Stimulated activated CD4-positive, alpha-beta T cell treated with anti-CD3 and anti-CD28 coated beads, Interleukin-1b, Interleukin-23, amount 100 ng/mL, for 1 hour (primary cell): ENCODE results near the gene MIGA1.

Source experiments
- DNase-seq, 2 donors: peaks; one replicate each; pipeline ENCODE4 v3.0.0-alpha.2; 2020; ENCODE audit warnings: low read depth in 2 of 2

The MIGA1 gene

GRCh38 chr1:77845951-77846350 is 66.5 kb downstream of the MIGA1 start:
- no peak for DNase-seq

DNA sequence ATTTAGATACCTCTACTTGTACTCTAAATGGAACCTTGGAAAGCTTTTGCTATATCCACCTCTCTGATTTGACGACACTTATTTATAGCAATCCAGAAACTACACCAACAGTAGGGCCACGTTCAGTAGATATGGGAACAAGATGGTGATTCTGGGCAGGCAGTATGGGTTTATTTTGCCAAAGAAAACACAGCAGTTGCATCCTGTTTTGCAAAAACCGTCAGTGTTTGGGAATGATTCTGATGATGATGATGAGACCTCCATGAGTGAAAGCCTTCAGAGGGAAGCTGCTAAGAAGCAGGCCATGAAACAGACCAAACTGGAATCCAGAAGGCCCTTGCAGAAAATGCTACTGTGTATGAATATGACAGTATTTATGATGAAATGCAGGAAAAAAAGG is 67.5 kb downstream of the MIGA1 start:
- no peak for DNase-seq

GRCh38 chr1:77847621-77848080 is 68.2 kb downstream of the MIGA1 start:
- no peak for DNase-seq

DNA sequence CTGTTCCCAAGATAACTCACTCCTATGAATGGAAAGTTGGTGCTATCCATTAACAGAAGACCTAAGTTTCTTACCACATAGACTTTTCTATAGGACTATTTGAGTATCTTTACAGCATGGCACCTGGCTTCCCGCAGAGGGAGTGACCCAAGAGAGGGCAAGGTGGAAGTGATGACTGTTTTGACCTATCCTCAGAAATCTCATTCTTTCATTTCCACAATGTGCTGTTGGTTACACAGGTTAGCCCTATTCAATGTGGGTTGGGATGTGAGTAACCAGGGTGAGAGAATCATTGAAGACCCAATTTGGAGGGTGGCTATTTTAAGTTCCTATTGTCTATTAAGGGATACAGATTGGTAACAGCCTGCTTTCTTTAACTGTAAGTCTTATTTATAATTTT is 70.6 kb downstream of the MIGA1 start:
- no peak for DNase-seq

GRCh38 chr1:77857552-77857951 is 78.1 kb downstream of the MIGA1 start:
- DNase-seq: no peak

GRCh38 chr1:77858725-77859124 is 79.3 kb downstream of the MIGA1 start:
- DNase-seq: no peak

- DNase-seq: no peak
Measured at GRCh38 chr1:77859248-77859647, 79.8 kb downstream of the MIGA1 start.

GRCh38 chr1:77866296-77866695 is 86.8 kb downstream of the MIGA1 start:
- DNase-seq: no peak

DNA sequence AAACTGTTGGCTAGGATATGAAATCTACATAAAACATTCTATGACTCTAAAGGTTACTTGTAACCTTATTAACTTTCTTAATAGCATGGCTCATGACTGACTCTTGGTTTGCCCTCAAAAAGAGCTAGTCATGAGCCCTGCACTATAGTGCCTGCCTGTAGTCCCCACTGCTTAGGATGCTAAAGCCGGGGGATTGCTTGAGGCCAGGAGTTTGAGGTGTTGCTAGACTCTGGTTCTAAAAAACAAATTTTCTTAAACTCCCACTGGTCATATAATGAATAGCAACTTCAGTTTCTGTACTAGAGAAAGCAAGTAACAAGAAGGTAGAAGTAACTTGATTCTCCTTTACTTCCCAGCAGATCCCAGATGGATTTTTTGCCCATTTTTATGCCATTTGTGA is 93.2 kb downstream of the MIGA1 start:
- DNase-seq: no peak

GRCh38 chr1:77873461-77873860 is 94.0 kb downstream of the MIGA1 start:
- no peak for DNase-seq

DNA sequence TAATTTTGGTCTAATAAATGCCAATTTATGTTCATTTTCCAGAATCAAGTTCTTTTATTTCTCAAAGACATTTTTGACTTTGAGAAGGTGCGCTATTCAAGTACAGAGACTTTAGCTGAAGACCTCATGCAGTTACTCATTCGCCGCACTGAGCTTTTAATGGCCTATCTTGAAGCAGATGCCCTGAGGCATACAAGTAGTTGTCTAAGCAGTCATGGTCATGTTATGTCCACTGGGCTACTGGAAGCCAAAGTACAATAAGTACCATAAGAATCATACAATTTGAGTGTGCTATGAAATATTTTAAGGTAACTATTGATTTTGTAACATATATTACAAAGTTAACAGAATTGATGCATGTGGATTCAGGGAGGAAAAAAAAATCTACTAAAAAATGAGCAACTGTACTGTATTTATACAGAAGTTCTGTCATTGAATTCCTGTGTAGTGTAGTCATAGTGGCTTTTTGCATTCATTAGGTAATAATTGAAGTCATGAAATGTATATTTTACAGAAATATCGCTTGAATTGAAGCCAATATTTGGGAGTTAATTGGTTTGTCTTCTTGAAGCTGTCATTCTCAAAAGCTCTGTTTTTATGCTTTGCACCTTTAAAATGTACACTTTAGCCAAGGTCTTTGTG is 95.5 kb downstream of the MIGA1 start:
- DNase-seq: no peak

DNA sequence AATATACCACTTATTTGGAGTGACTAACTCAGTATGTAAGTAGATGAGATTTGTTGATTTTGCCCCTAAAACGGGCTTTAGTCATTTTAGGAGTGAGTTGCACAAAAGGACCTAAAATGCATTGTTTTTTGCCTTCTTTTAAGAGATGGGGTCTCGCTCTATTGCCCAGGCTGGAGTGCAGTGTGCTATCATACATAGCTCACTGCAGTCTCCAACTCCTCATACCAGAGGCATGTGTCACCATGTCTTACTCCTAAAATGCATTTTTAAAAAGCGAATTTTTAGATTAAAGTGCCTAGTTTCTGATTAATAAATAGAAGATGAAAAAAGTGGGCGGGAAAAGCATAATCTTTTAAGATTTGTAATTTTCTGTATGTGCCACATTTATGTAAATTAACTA is 97.4 kb downstream of the MIGA1 start:
- DNase-seq: no peak

- no peak for DNase-seq
Measured at GRCh38 chr1:77881061-77881460, 101.6 kb downstream of the MIGA1 start.

GRCh38 chr1:77882411-77882810 is 103.0 kb downstream of the MIGA1 start:
- no peak for DNase-seq

- no peak for DNase-seq
Measured at GRCh38 chr1:77888081-77888780, 108.8 kb downstream of the MIGA1 start, which contains the start of gene NEXN. Gene NEXN, plus strand, starts transcription at chr1:77888624. Its CDS starts 27,483 bp downstream, at chr1:77916107.

- DNase-seq: no peak
Measured at GRCh38 chr1:77888781-77889642, 109.6 kb downstream of the MIGA1 start.

DNA sequence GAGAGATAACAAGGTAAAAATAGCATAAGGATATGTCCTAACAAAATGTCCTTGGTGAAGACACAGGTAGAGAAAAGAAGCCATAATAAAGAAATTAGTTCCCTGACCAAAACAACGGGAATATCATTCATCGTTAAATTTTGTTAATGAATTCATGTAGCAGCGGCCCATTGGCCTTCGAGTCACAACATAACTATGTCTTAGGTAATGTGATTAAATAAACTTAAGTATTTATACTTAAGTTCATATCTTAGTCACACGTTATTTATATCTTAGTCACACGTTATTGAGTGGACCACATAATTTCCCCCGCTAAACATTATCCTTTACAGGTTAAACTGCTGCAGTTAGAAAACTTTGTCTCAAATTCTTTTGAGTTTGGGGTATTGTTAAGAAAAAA is 110.2 kb downstream of the MIGA1 start:
- no peak for DNase-seq

- no peak for DNase-seq
Measured at GRCh38 chr1:77891200-77891599, 111.8 kb downstream of the MIGA1 start.

DNA sequence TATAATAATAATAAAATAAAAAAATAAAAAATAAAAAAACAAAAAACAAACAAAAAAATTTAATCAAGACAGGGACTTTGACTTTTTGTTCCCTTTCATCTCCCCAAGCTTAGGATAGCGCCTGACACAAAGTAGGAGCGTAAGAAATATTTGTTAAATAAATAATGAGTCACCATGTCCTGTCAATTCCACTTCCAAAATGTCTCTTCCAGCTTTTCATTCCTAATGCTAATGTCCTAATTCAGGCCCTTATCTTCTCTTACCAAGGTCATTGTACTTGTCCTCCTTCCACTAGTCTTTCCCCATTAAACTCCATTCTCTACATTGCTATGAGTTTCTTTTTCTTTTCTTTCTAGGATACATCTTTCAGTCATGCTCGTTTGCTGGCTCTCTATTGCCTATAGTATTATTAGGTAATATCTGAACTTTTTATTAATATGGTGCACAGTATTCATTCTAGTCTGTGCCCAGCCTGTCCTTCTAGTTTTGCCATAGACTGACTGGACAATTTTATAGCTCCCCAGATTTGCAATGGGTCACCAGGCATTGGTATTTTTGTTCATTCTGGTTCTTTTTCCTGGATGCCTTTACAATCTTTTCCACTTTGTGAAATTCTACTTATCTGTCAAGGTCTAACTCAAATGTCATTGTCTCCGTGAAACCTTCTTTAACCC is 120.3 kb downstream of the MIGA1 start:
- no peak for DNase-seq

DNA sequence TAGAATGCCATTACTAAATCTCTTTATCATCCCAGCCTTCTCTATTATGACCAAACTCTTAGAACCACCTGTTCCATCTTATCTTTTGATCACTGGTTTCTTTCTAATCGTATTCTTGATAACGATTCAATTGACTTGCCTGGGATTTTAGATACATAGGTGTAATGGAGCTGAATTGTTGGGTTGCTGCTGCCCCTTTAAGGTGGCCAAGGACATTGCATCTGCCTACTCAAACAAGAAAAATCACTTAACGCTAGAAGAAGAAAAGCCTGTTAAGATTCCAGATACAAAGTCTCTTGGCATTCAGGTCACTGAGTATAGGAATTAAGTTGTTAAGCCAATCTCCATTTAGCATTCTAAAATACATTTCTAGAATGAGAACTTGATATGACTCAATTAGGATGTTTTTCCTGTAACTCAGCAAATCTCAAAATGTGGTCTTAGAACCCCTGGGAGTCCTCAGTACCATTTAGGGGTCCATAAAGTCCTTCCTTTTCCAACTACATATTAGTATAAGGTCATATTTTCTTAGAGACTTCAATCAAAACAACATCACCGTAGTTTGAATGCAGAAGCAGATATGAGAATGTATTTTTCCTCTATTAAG is 121.3 kb downstream of the MIGA1 start:
- no peak for DNase-seq

DNA sequence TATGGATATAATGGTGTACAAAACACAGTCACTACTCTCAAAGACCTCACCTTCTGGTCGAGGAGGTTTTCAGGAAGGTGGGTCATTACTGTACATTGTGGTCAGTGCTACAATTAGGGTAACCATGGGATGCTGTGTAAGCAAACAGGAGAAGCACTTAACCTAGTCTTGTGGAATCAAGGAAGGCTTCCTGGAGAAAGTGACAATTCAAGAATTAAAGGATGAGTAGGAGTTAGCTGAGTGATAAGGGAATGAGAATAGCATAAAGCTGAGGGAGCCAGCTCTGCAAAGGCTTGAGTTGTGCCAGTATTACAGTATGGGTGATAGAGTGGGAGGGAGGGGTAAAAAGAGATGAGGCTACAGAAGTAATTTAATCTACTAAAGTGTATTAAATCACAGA is 126.2 kb downstream of the MIGA1 start:
- no peak for DNase-seq
